HEK293 (cell line): ENCODE results near the gene POU5F2.

ENCODE experiments used
- CTCF ChIA-PET: fragments of 350-600 bp; formaldehyde crosslinking; extraction: SDS; loops from one replicate; lab custom pipeline; 2021; ENCODE audit warnings: antibody characterized with exemption; lab: Yijun Ruan, JAX
- POLR2A ChIA-PET: fragments of 300-600 bp; formaldehyde crosslinking; extraction: SDS; loops from one replicate; lab custom pipeline; 2020; ENCODE audit warnings: antibody characterized with exemption, inconsistent platforms; lab: Yijun Ruan, JAX
- H3K27ac ChIP-seq: fragments of 200-500 bp; sonication (Bioruptor generic); 2 replicates; pipeline ENCODE4 v1.5.1; 2014; ENCODE audit warnings: low read depth, low read length, control low read depth, inconsistent platforms; ENCODE audit errors: extremely low read depth
- H3K36me3 ChIP-seq, 2 experiments: fragments of 200-500 bp in 1 of 2; sonication (Bioruptor generic) in 1 of 2; 1 replicate in 1 of 2; 2 replicates in 1 of 2; pipeline ENCODE4 v1.5.1; 2014 to 2017; ENCODE audit warnings: inconsistent platforms in 2 of 2, low read length in 2 of 2; ENCODE audit not compliant: control insufficient read depth in 2 of 2, insufficient read depth in 1 of 2
- H3K4me1 ChIP-seq: fragments of 200-500 bp; sonication (Bioruptor generic); 2 replicates; pipeline ENCODE4 v1.5.1; 2014; ENCODE audit warnings: mild to moderate bottlenecking, low read length, inconsistent platforms; ENCODE audit not compliant: control insufficient read depth, insufficient read depth
- H3K4me3 ChIP-seq: 2 replicates; pipeline ENCODE4 v1.5.1; 2011; ENCODE audit warnings: low read depth, mild to moderate bottlenecking, control low read depth, low read length, moderate library complexity
- H3K9me3 ChIP-seq: fragments of 200-500 bp; sonication (Bioruptor generic); 2 replicates; pipeline ENCODE4 v1.5.1; 2014; ENCODE audit warnings: low read depth, low read length, inconsistent platforms; ENCODE audit not compliant: control insufficient read depth, insufficient read depth
- BCL11B ChIP-seq: fragments of 450-650 bp; formaldehyde crosslinking; IDR thresholded peaks from 2 replicates; pipeline ENCODE4 v1.5.1; 2016; ENCODE audit warnings: low read depth, missing biosample characterization, missing genetic modification characterization
- CTCF ChIP-seq: fragments of 450-650 bp; formaldehyde crosslinking; IDR thresholded peaks from 2 replicates; pipeline ENCODE4 v1.5.1; 2016; ENCODE audit warnings: missing biosample characterization, missing genetic modification characterization
- GLI2 ChIP-seq: fragments of 450-650 bp; formaldehyde crosslinking; IDR thresholded peaks from 2 replicates; pipeline ENCODE4; 2017; ENCODE audit warnings: missing biosample characterization, missing genetic modification characterization, low read depth, borderline replicate concordance
- HOXA7 ChIP-seq: sonication (generic); formaldehyde crosslinking; IDR thresholded peaks from 2 replicates; pipeline ENCODE4 v1.8.1; 2022; ENCODE audit warnings: missing genetic modification reagents, borderline replicate concordance
- MZF1 ChIP-seq: fragments of 450-650 bp; formaldehyde crosslinking; IDR thresholded peaks from 2 replicates; pipeline ENCODE4 v1.5.1; 2017; ENCODE audit warnings: missing biosample characterization, missing genetic modification characterization, borderline replicate concordance
- SALL2 ChIP-seq: fragments of 450-650 bp; formaldehyde crosslinking; IDR thresholded peaks from 2 replicates; pipeline ENCODE4 v1.5.0; 2017; ENCODE audit warnings: missing biosample characterization, mild to moderate bottlenecking, missing genetic modification characterization, borderline replicate concordance
- SP7 ChIP-seq: fragments of 450-650 bp; formaldehyde crosslinking; IDR thresholded peaks from 2 replicates; pipeline ENCODE4 v1.5.1; 2016; ENCODE audit warnings: missing biosample characterization, missing genetic modification characterization
- YY1 ChIP-seq: fragments of 450-650 bp; formaldehyde crosslinking; IDR thresholded peaks from 2 replicates; pipeline ENCODE4 v1.5.1; 2018; ENCODE audit warnings: missing biosample characterization, missing genetic modification characterization
- ZBTB17 ChIP-seq: fragments of 450-650 bp; formaldehyde crosslinking; IDR thresholded peaks from 2 replicates; pipeline ENCODE4 v1.5.1; 2016; ENCODE audit warnings: missing biosample characterization, missing genetic modification characterization
- ZBTB48 ChIP-seq: fragments of 450-650 bp; formaldehyde crosslinking; IDR thresholded peaks from 2 replicates; pipeline ENCODE4 v1.5.1; 2016; ENCODE audit warnings: missing biosample characterization, missing genetic modification characterization
- ZNF133 ChIP-seq: fragments of 450-650 bp; formaldehyde crosslinking; IDR thresholded peaks from 2 replicates; pipeline ENCODE4 v1.5.1; 2016; ENCODE audit warnings: missing biosample characterization, missing genetic modification characterization
- ZNF211 ChIP-seq: fragments of 450-650 bp; formaldehyde crosslinking; IDR thresholded peaks from 2 replicates; pipeline ENCODE4 v1.5.1; 2016; ENCODE audit warnings: low read depth, missing biosample characterization, missing genetic modification characterization
- ZNF23 ChIP-seq: fragments of 450-650 bp; formaldehyde crosslinking; IDR thresholded peaks from 2 replicates; pipeline ENCODE4 v1.5.1; 2016; ENCODE audit warnings: missing biosample characterization, missing genetic modification characterization, borderline replicate concordance
- ZNF302 ChIP-seq: fragments of 450-650 bp; formaldehyde crosslinking; IDR thresholded peaks from 2 replicates; pipeline ENCODE4 v1.5.1; 2016; ENCODE audit warnings: missing biosample characterization, missing genetic modification characterization, low read depth
- ZNF37A ChIP-seq: fragments of 450-650 bp; IDR thresholded peaks from 2 replicates; pipeline ENCODE4 v1.5.1; 2018; ENCODE audit warnings: missing biosample characterization, missing genetic modification characterization
- ZNF391 ChIP-seq: fragments of 450-650 bp; formaldehyde crosslinking; IDR thresholded peaks from 2 replicates; pipeline ENCODE4 v1.5.1; 2016; ENCODE audit warnings: low read depth, missing biosample characterization, missing genetic modification characterization, borderline replicate concordance
- ZNF404 ChIP-seq: fragments of 450-650 bp; formaldehyde crosslinking; IDR thresholded peaks from 2 replicates; pipeline ENCODE4 v1.5.1; 2017; ENCODE audit warnings: missing biosample characterization, missing genetic modification characterization
- ZNF423 ChIP-seq: fragments of 450-650 bp; formaldehyde crosslinking; IDR thresholded peaks from 2 replicates; pipeline ENCODE4 v1.5.1; 2016; ENCODE audit warnings: missing biosample characterization, missing genetic modification characterization
- ZNF621 ChIP-seq: fragments of 450-650 bp; formaldehyde crosslinking; IDR thresholded peaks from 2 replicates; pipeline ENCODE4 v1.5.1; 2017; ENCODE audit warnings: missing biosample characterization, missing genetic modification characterization
- ZNF654 ChIP-seq: fragments of 450-650 bp; formaldehyde crosslinking; IDR thresholded peaks from 2 replicates; pipeline ENCODE4 v1.5.1; 2016; ENCODE audit warnings: low read depth, missing biosample characterization, missing genetic modification characterization
- ZNF658 ChIP-seq: fragments of 450-650 bp; formaldehyde crosslinking; IDR thresholded peaks from 2 replicates; pipeline ENCODE4; 2016; ENCODE audit warnings: missing biosample characterization, missing genetic modification characterization
- ZNF701 ChIP-seq: fragments of 450-650 bp; formaldehyde crosslinking; IDR thresholded peaks from 2 replicates; pipeline ENCODE4 v1.5.1; 2016; ENCODE audit warnings: missing biosample characterization, missing genetic modification characterization
- ZNF707 ChIP-seq: fragments of 450-650 bp; formaldehyde crosslinking; IDR thresholded peaks from 2 replicates; pipeline ENCODE4 v1.5.1; 2016; ENCODE audit warnings: missing biosample characterization, missing genetic modification characterization
- ZSCAN23 ChIP-seq: fragments of 450-650 bp; formaldehyde crosslinking; IDR thresholded peaks from 2 replicates; pipeline ENCODE4 v1.5.1; 2016; ENCODE audit warnings: missing biosample characterization, missing genetic modification characterization
- TF ChIP-seq, protein P1 (sequence below): fragments of 450-650 bp; formaldehyde crosslinking; IDR thresholded peaks from 2 replicates; pipeline ENCODE4 v1.5.1; 2016; ENCODE audit warnings: missing biosample characterization, missing genetic modification characterization
- TF ChIP-seq, protein P2 (sequence below): fragments of 450-650 bp; formaldehyde crosslinking; IDR thresholded peaks from 2 replicates; pipeline ENCODE4 v1.5.1; 2017; ENCODE audit warnings: missing biosample characterization, missing genetic modification characterization

The POU5F2 gene

GRCh38 chr5:93741136-93741811 lies at the start of gene POU5F2:
Gene POU5F2 (minus strand): TSS chr5:93741600. CDS start chr5:93741563, 37 bp downstream.
- CTCF ChIA-PET: no interaction called here
- no peak for TF ChIP-seq ZSCAN23 (tag by site-specific recombination)
- no peak for TF ChIP-seq ZBTB17 (tag by site-specific recombination)
- no peak for TF ChIP-seq YY1 (tag by site-specific recombination)
- TF ChIP-seq ZNF423 (tag by site-specific recombination): no peak
- no peak for TF ChIP-seq GLI2 (tag by site-specific recombination)
- TF ChIP-seq ZNF621: no peak
- TF ChIP-seq BCL11B (tag by site-specific recombination): no peak
- TF ChIP-seq HOXA7 (CRISPR knock-in tag): no peak
- TF ChIP-seq ZNF707 (tag by site-specific recombination): no peak
- TF ChIP-seq ZNF302 (tag by site-specific recombination): no peak
- TF ChIP-seq, all 188 proteins: peak for 0
- no peaks in the 10 kb centered on the region for H3K36me3 ChIP-seq

GRCh38 chr5:93790401-93790800 lies 49.0 kb upstream of the POU5F2 start:
- no peak overlapping the region for H3K27ac ChIP-seq
- TF ChIP-seq SALL2: no peak
- no peak for TF ChIP-seq ZNF133 (tag by site-specific recombination)
- no peak for TF ChIP-seq MZF1 (tag by site-specific recombination)
- TF ChIP-seq, protein P1, sequence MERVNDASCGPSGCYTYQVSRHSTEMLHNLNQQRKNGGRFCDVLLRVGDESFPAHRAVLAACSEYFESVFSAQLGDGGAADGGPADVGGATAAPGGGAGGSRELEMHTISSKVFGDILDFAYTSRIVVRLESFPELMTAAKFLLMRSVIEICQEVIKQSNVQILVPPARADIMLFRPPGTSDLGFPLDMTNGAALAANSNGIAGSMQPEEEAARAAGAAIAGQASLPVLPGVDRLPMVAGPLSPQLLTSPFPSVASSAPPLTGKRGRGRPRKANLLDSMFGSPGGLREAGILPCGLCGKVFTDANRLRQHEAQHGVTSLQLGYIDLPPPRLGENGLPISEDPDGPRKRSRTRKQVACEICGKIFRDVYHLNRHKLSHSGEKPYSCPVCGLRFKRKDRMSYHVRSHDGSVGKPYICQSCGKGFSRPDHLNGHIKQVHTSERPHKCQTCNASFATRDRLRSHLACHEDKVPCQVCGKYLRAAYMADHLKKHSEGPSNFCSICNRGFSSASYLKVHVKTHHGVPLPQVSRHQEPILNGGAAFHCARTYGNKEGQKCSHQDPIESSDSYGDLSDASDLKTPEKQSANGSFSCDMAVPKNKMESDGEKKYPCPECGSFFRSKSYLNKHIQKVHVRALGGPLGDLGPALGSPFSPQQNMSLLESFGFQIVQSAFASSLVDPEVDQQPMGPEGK (tag by site-specific recombination): no peak
- no peak for TF ChIP-seq ZNF37A
- no peak for TF ChIP-seq ZNF23 (tag by site-specific recombination)
- TF ChIP-seq BCL11B (tag by site-specific recombination): no peak
- TF ChIP-seq ZNF211 (tag by site-specific recombination): no peak
- TF ChIP-seq, all 188 proteins: peak for 0
- Histone ChIP-seq H3K4me1 (0 out of 2 replicates have a peak, but pooled peaks cover 2% of the 10 kb centered on the region), H3K36me3 (no peaks in the 10 kb centered on the region), H3K4me3 (no peak overlapping the region), H3K9me3 (no peaks in the 10 kb centered on the region)
- ChIA-PET CTCF (interaction anchor here (0.6 to 3.7 kb wide), 2 partner anchors 10 to 178 kb away, joined by 3 to 11 read pairs; no protein-coding TSS in a partner anchor), POLR2A (no interaction called here)

More at GRCh38 chr5:93741136-93741811, at the start of gene POU5F2:
- no peaks in the 10 kb centered on the region for H3K4me1 ChIP-seq
- no peaks in the 10 kb centered on the region for H3K9me3 ChIP-seq
- no peak within 1 kb of the TSS for H3K4me3 ChIP-seq
- H3K27ac ChIP-seq: no peak within 1 kb of the TSS
- POLR2A ChIA-PET: no interaction called here

- Histone ChIP-seq H3K27ac (no peak overlapping the region), H3K4me1 (0 out of 2 replicates have a peak, but pooled peaks cover 2% of the 10 kb centered on the region), H3K36me3 (no peaks in the 10 kb centered on the region), H3K9me3 (no peaks in the 10 kb centered on the region), H3K4me3 (no peak overlapping the region)
- CTCF ChIA-PET: interaction anchor here (0.6 to 3.7 kb wide), 5 partner anchors 11 to 883 kb away, joined by 3 to 11 read pairs (median 3); no protein-coding TSS in a partner anchor
- POLR2A ChIA-PET: no interaction called here
- no peak for TF ChIP-seq ZBTB48 (tag by site-specific recombination)
- no peak for TF ChIP-seq ZNF658 (tag by site-specific recombination)
- peak; percentile 15; the same call in 1 of the 2 replicates for TF ChIP-seq CTCF (tag by site-specific recombination)
- no peak for TF ChIP-seq ZNF404 (tag by site-specific recombination)
- no peak for TF ChIP-seq ZNF391 (tag by site-specific recombination)
- TF ChIP-seq, protein P2, sequence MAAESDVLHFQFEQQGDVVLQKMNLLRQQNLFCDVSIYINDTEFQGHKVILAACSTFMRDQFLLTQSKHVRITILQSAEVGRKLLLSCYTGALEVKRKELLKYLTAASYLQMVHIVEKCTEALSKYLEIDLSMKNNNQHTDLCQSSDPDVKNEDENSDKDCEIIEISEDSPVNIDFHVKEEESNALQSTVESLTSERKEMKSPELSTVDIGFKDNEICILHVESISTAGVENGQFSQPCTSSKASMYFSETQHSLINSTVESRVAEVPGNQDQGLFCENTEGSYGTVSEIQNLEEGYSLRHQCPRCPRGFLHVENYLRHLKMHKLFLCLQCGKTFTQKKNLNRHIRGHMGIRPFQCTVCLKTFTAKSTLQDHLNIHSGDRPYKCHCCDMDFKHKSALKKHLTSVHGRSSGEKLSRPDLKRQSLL (tag by site-specific recombination): no peak
- peak; percentile 7; the same call in 1 of the 2 replicates for TF ChIP-seq ZNF654 (tag by site-specific recombination)
- TF ChIP-seq ZNF133 (tag by site-specific recombination): no peak
- no peak for TF ChIP-seq ZNF701 (tag by site-specific recombination)
- no peak for TF ChIP-seq SP7 (tag by site-specific recombination)
Measured at GRCh38 chr5:93789173-93790067, 48.0 kb upstream of the POU5F2 start.
